Rectal smooth muscle tissue (tissue), 1 donor: ENCODE results near the gene NCOA1.

ENCODE experiments used
- H3K27ac ChIP-seq: one replicate; pipeline ENCODE4 v1.7.0; 2013; ENCODE audit warnings: low read depth, low read length, inconsistent platforms
- H3K27me3 ChIP-seq: one replicate; pipeline ENCODE4 v1.7.0; 2013; ENCODE audit warnings: low read length; ENCODE audit not compliant: control insufficient read depth, insufficient read depth
- H3K36me3 ChIP-seq: one replicate; pipeline ENCODE4 v1.7.0; 2013; ENCODE audit warnings: low read length; ENCODE audit not compliant: control insufficient read depth, insufficient read depth
- H3K4me1 ChIP-seq: one replicate; pipeline ENCODE4 v1.7.0; 2013; ENCODE audit warnings: low read length; ENCODE audit not compliant: control insufficient read depth, insufficient read depth
- H3K4me3 ChIP-seq: one replicate; pipeline ENCODE4 v1.7.0; 2013; ENCODE audit warnings: low read length
- H3K9ac ChIP-seq: one replicate; pipeline ENCODE4 v1.7.0; 2013; ENCODE audit warnings: low read length

The NCOA1 gene

GRCh38 chr2:24710806-24711205 is 219.8 kb downstream of the NCOA1 start:
- no peaks in the 10 kb centered on the region for H3K4me1 ChIP-seq
- H3K9ac ChIP-seq: no peak overlapping the region
- no peaks in the 10 kb centered on the region for H3K27me3 ChIP-seq
- peaks cover 11% of the 10 kb centered on the region for H3K36me3 ChIP-seq
- H3K27ac ChIP-seq: no peak overlapping the region
- H3K4me3 ChIP-seq: no peak overlapping the region

GRCh38 chr2:24711865-24712264 is 220.8 kb downstream of the NCOA1 start:
- no peaks in the 10 kb centered on the region for H3K4me1 ChIP-seq
- no peaks in the 10 kb centered on the region for H3K27me3 ChIP-seq
- peaks cover 9% of the 10 kb centered on the region for H3K36me3 ChIP-seq
- no peak overlapping the region for H3K4me3 ChIP-seq
- no peak overlapping the region for H3K9ac ChIP-seq
- H3K27ac ChIP-seq: no peak overlapping the region

DNA sequence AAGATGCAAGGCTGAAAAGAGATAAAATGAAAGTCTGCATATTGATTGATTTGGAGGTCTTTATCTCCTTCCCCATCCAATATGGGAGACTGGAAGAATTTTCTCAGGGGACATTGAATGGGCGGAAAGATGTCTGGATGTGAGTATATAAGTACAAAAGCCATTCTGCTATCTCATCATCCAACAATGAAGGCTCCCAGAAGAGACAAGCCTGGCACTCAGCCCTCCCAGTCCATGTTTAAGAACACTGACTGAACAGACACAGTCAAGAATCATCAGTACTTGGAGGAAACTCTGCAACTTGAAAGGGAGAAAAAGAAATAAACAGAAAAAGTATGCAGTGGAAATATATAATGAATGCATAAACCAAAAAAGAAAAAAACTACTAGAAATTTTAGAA is 221.2 kb downstream of the NCOA1 start:
- Histone ChIP-seq H3K4me1 (no peaks in the 10 kb centered on the region), H3K36me3 (peaks cover 7% of the 10 kb centered on the region), H3K27me3 (no peaks in the 10 kb centered on the region), H3K4me3 (no peak overlapping the region), H3K9ac (no peak overlapping the region), H3K27ac (no peak overlapping the region)

- Histone ChIP-seq H3K9ac (no peak overlapping the region), H3K27me3 (no peaks in the 10 kb centered on the region), H3K27ac (no peak overlapping the region), H3K4me1 (peaks cover 7% of the 10 kb centered on the region), H3K36me3 (no peaks in the 10 kb centered on the region), H3K4me3 (no peak overlapping the region)
Observed at GRCh38 chr2:24717263-24717951, 226.4 kb downstream of the NCOA1 start.

DNA sequence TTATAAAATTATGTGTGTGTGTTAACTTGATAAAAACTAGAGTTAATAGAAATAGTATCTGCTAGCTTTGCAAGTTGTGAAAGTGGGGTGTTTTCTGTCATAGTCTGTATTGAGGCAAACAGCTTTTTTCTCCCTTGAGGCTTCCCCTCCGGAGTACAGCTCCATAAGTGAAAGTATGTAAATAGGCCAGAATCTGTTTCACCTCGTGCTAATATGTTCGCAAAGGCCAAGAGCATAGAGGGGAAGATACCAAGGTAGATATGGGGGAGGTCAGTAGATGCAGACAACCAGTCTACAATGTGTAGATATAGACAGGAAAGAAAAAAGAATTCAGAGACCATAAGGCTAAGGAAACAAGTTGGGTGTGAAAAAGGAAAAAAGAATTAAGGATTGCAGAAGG is 229.3 kb downstream of the NCOA1 start:
- no peak overlapping the region for H3K4me3 ChIP-seq
- no peak overlapping the region for H3K9ac ChIP-seq
- H3K36me3 ChIP-seq: no peaks in the 10 kb centered on the region
- no peak overlapping the region for H3K27ac ChIP-seq
- H3K27me3 ChIP-seq: no peaks in the 10 kb centered on the region
- peaks cover 7% of the 10 kb centered on the region for H3K4me1 ChIP-seq

GRCh38 chr2:24721470-24721869 is 230.4 kb downstream of the NCOA1 start:
- Histone ChIP-seq H3K4me1 (peaks cover 7% of the 10 kb centered on the region), H3K36me3 (no peaks in the 10 kb centered on the region), H3K27me3 (no peaks in the 10 kb centered on the region), H3K4me3 (no peak overlapping the region), H3K27ac (no peak overlapping the region), H3K9ac (no peak overlapping the region)

DNA sequence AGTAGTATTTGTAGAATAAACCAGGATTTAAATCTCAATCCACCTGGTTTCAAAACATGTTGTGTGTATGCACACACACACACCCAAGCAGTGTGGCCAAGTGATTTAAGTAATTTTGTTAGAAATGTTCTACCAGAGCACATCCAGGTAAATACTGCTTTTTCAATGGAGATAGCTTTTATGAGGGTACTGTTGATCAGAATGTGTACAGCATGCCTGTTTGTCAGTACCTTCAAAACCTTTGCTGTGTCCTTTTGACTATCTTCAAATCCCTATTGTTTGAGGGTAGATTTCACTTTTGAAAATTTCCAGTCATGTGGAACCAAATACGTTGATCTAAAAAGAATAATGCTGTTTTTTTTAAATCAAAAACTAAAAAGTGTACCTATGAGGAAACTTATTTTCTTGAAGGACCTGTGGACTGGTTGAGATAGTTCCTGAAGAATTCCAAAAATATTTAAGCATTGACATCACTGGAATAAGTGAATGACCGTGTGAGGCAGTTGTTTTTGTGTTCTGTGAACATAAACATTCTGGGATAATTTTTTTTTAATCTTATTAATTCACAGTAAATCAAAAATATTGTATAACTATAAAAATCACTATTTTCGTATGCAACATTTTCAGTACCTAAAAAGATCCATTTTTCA is 231.2 kb downstream of the NCOA1 start:
- no peaks in the 10 kb centered on the region for H3K36me3 ChIP-seq
- H3K9ac ChIP-seq: no peak overlapping the region
- no peak overlapping the region for H3K27ac ChIP-seq
- no peaks in the 10 kb centered on the region for H3K27me3 ChIP-seq
- H3K4me3 ChIP-seq: no peak overlapping the region
- H3K4me1 ChIP-seq: peaks cover 7% of the 10 kb centered on the region

- no peak overlapping the region for H3K27ac ChIP-seq
Observed at GRCh38 chr2:24723191-24723590, 232.1 kb downstream of the NCOA1 start.

DNA sequence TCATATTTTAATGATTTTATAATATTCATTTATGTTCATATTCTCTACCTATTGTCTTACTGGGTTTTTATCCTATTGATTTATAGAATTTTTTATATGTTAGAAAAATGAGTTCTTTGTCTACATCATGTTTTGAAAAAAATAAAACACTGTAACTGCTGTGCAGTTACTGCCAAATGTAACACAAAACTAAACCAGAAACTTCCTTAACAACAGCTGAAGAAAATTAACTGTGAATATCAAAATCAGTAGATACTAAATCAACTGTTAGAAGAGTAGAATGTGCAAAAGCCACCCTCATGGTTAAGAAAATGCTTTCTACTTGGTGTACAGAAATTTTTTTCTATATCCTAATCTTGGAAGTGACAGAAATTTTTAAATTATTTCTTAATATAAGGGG is 232.6 kb downstream of the NCOA1 start:
- no peaks in the 10 kb centered on the region for H3K27me3 ChIP-seq
- H3K36me3 ChIP-seq: no peaks in the 10 kb centered on the region

More at GRCh38 chr2:24723191-24723590, 232.1 kb downstream of the NCOA1 start:
- Histone ChIP-seq H3K36me3 (no peaks in the 10 kb centered on the region), H3K4me3 (no peak overlapping the region), H3K4me1 (peaks cover 7% of the 10 kb centered on the region), H3K9ac (no peak overlapping the region), H3K27me3 (no peaks in the 10 kb centered on the region)

GRCh38 chr2:24724111-24724775 is 233.2 kb downstream of the NCOA1 start:
- H3K27me3 ChIP-seq: no peaks in the 10 kb centered on the region

More for the DNA sequence above, 232.6 kb downstream of the NCOA1 start:
- Histone ChIP-seq H3K9ac (no peak overlapping the region), H3K27ac (no peak overlapping the region), H3K4me3 (no peak overlapping the region), H3K4me1 (peaks cover 7% of the 10 kb centered on the region)

DNA sequence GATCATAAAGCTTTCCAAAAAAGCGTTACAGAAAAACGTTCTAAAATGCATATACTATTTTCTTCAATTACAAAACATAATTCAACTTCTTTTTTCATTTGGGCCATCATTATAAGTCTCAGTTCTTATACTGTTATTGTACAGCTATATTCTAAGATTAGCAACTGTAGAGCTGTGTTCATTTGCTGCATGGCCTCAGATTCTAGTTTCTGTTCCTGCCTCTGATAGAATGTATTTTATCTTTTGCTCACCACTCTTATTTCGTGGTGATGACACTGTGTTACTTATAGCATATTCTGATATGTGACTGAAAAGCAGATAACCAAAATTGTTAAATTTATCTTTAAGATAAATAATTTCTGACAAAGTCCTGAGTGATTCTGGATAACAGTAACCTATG is 234.9 kb downstream of the NCOA1 start:
- Histone ChIP-seq H3K9ac (no peak overlapping the region), H3K36me3 (peaks cover 5% of the 10 kb centered on the region), H3K4me1 (peaks cover 7% of the 10 kb centered on the region), H3K27me3 (no peaks in the 10 kb centered on the region), H3K27ac (no peak overlapping the region), H3K4me3 (no peak overlapping the region)

More at GRCh38 chr2:24724111-24724775, 233.2 kb downstream of the NCOA1 start:
- Histone ChIP-seq H3K9ac (no peak overlapping the region), H3K4me3 (no peak overlapping the region), H3K36me3 (peaks cover under 1% of the 10 kb centered on the region), H3K4me1 (peaks cover 7% of the 10 kb centered on the region), H3K27ac (no peak overlapping the region)

- H3K4me3 ChIP-seq: no peak overlapping the region
- peaks cover 5% of the 10 kb centered on the region for H3K36me3 ChIP-seq
- H3K4me1 ChIP-seq: no peaks in the 10 kb centered on the region
- no peak overlapping the region for H3K9ac ChIP-seq
- no peak overlapping the region for H3K27ac ChIP-seq
- no peaks in the 10 kb centered on the region for H3K27me3 ChIP-seq
Observed at GRCh38 chr2:24730481-24730880, 239.4 kb downstream of the NCOA1 start.
